Stimulated activated CD8-positive, alpha-beta memory T cell treated with anti-CD3 and anti-CD28 coated beads, Interleukin-12 subunit alpha, Interleukin-12 subunit beta, amount 100 ng/mL, for 4 hours (primary cell): ENCODE results near the gene PIGS.
"Not testable (repeated sequence)": the region's sequence is repeated elsewhere in the genome, so short reads cannot be mapped to it uniquely, and the experiment has no call there.

Source experiments
- DNase-seq: peaks from one replicate; pipeline ENCODE4 v3.0.0-alpha.2; 2020; ENCODE audit warnings: low read depth

PIGS gene

DNA sequence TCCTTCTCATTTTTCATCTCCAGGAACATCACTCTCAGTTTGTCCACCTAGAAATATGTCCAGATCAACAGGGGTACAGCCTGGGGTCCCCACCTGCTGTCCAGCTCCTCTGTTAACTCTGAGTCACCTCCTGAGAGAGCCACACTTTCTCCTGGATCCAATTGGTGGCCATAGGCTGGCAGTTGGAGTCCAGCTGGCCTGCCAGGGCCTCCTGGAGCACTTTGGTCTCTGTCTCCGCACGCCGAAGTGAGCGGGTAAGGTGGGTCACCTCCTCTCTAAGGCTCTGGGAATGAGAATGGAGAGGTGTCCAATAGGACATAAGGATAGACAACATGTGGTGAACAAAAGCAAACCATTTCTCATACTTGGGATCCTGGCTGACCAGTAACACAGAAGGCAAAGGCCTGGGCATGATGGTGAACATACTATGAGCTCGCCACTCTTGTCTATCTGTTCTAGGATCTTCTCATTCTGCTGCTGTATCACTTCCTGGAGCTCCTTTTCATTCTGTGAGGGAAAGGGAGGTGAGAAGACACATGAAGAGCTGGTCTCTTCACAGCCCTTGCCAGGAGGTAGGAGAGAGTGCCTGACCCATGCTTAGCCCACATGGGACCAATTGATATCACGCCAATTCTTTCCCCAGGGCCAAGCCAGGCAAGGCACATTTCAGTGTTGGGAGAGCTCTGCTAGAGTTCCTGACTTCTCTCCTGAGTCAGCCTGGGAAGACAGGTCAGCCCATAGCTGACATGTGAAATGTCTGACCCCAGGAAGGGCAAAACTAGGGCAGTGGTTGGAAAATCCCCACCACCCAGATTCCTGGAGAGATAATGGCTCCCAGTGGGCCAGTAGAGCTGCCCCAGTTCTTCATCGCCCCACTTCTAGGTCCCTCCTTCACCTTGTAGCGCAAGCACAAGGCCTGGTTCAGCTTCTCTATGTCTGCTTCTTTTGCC is 7.2 kb upstream of the PIGS start:
- no peak for DNase-seq

DNA sequence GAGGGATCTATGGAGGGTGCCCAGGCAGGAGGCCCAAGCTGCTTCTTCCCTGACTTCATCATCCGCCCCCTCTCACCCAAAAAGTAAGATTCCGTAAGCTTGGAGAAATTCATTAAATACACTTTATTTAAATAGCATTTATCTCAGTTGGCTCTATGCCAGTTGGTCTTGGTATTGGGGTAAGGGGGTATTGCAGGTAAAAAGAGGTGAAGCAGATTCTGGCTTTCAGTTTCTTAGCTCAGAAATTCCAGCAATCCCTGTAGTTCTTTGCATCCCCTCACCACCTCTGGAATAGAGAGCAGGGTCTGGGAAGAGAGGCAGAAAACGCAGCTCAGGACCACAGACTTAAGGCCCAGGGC is 6.1 kb upstream of the PIGS start:
- DNase-seq: no peak

DNA sequence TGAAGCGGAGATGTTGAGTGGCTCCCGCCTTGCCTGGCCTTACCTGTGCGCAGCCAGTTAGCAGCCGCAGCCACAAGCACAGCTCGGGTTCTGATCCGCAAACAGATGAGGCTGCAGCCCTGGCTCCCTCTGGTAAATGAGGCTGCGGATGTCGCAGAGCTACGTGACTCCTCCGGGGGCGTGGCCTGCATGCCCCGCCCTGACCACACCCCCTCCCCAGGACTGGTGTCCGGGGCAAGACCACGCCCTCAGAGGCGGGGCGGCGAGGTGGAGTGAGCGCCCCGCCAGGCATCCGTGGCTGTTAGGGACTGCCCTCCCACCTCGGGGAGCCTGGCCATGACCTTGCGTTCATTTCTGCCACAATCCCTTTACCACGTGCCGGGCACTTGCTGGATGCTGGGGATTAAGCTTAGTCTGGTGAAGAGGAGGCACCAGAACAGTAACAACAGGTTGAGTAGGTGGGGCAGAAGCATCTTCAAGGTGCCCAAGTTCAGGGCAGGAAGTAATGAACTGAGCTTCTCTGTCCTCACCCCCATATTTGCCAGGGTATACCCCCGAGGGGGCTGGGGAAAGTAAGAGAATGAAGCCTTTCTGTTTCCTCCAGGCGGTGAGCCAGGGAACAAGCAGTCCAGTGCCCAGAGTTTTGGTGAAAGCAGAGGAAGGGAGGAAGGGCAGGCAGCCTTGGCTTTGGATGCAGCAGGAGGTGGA is 5.6 kb upstream of the PIGS start, which contains the start of gene ALDOC:
Gene ALDOC, minus strand, starts transcription at position 138 of the 708 bp plus-strand sequence. CDS start 1,363 bp downstream, outside the sequence.
- DNase-seq: peak; percentile 96

DNA sequence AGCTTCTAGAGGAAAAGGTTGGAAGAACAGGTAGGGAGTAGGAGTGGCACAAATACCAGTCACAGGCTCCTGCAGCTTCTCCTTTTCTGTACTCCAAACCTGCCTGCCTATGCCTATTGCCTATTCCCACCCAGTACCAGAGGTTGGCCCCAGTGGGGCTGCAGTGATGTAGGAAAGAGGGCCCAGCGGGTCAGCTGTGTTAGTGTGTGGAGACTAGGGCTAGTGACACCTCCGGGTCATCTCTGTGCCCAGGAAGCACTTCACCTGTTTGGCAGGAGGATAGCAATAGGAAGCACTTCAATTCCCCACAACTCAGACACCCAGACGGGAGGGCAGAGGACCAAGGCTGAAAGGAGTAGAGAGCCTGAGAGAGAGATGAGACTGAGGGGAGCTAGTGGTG is 4.7 kb upstream of the PIGS start:
- DNase-seq: not testable (repeated sequence)

DNA sequence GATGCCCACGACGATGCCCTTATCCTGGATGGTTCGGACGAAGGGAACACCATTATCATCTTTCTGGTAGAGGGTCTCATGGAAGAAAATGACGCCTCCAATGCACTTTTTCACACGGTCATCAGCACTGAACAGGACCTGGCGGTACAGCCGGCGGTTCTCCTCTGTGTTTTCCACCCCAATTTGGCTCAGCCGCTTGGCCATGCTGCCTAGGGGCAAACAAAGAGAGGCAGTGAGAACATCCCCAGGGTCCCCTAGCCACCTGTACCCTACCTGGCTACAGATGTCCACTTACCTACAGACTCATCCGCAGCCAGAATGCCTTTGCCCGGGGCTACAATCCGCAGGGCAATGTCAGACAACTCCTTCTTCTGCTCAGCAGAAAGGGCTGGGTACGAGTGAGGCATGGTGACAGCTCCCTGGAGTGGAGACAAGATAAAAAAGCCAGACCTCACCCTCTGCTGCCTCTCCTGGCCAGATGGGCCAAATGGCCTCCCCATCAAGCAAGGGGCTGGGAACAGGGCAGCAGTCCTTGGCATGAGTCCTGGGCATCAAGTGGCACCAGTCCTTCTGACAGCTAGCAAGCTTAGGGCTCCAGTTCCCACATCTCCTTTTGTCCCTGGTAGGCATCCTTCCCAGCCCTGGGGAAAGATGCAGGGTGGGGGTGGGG is 3.9 kb upstream of the PIGS start:
- no peak for DNase-seq

DNA sequence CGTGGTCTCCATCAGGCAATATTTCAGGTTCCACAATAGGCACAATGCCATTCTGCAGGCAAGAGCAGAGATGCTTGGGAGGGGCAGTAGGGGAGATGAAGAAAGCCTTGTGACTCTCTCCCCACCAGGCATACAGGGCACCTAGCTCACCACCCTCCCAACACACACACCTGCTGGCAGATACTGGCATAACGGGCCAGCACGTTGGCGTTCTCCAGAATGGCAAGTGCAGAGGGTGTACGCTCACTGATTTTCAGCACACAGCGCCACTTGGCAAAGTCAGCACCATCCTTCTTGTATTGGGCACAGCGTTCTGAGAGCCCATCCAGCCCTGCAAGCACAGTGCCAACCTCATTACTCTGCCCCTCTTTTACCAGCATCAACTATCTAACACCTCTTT is 3.2 kb upstream of the PIGS start:
- DNase-seq: no peak

DNA sequence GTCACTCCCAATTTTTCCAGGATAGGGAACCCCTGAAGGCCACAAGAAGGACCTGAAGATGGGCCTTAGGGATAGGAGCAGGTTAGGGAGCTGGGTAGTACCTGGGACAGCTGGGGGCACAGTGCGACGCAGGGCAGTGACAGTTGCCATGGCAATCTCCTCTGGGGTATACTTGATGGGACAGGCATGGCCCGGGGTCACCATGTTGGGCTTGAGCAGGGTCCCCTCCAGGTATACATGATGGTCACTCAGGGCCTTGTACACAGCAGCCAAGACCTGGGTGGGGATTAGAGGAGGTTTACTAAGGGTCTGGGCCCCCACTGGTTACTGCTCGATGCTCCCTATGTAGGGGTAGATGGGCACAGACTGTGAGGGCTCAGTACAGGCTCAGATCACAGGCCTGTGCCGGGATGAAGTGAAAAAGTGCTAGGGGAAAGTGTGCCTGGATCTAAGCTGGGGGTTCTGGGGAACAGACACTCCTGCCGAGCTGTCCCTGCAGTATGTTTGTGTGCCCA is 2.7 kb upstream of the PIGS start:
- DNase-seq: no peak

DNA sequence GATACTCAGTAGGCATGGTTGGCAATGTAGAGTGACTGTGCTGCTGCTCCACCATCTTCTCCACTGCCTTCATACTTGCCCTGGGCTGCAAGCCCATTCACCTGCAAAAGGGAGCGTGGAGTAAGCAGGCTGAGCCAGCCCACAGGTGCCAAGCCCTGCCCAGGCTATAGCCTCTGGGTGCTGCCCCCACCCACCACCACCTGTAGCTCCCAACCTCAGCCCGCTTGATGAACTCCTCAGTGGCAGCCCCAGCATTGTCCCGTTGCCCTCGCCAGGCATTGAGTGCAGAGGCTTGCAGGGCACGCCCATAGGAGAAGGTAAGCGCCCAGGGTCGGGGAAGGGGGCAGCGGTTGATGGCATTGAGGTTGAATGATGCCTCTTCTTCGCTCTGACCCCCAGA is 2.2 kb upstream of the PIGS start:
- DNase-seq: no peak

DNA sequence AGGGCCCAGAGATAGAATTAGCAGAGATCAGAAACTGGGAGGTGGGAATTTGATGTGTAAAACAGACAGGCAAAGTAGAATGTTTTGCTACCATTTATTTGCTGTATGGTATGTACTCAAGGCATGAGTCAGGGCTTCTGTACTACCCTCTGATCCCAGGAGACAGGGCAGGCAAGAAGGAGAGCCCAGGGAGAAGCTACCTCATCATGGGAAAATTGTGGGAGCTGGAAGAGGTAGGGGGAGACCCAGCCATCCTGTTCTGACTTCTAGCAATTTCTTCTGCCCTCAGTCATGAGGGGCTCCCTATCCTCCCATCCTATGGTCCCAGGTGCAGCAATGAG is 1.7 kb upstream of the PIGS start:
- DNase-seq: no peak

DNA sequence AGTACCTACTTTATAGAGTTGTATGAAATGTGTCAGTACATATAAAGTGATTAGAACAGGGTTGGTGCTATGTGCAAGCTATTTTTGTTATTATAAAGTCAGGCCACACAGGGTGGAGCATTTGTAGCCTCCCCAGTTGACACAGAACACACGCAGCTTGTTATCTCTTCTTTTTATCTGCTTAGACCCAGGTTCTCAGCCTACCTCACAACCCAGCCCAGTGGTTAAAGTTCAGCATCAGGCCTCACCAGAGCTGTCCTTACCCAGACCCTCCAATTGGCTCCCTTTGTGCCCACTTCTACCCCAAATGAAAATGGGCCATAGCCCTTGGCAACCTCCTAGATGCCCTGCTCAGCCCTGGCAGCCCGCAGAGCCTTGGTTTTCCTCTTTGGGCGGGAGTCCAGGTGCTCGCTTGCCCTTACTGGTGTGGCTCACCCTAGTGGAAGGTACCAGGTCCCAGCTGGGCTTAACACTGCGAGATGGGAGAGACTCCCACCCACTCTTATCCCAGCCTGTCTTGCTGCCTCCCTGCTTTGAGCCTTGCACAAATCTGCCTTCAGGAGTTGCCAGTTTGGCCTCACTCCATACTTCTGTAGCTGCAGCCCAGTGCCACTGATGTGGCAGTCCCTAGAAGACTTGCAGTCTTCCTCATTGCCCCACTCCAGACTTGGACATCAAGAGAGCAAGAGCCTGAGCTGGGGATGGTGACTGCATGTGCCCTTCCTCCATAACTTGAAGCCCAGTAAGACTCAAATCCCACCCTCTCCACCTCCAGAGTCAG is 1.1 kb upstream of the PIGS start:
- no peak for DNase-seq

DNA sequence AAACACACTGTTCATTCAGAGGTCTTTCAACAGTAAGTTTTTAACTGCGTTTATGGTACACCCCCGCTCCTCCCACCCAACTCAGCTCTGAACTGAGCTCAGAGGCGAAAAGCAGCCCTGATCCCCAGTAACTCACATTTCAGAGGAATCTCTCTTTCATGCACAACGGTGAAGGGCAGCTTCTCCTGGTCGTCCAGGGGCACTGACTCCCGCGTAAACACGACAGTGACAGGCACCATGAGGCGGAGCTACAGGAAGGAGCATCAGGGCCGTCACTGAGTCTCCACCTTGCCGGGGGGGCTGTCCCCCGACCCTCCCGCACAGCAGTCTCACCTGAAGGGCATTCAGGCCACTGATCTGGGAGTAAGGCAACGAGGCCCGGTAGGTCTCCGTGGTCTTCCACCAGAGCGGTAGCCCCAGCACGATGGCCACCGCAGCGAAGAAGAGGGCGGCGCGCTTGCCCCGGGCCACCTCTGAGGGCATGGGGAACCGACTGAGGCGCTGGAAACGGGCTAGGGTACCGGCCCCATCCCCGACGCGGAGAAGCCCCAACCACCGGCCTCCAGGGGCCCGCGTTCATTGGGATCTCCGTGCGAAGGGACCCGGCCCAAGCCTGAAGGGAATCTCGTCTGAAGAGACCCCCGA is 486 bp downstream of the PIGS start:
- peak; percentile 22 for DNase-seq

DNA sequence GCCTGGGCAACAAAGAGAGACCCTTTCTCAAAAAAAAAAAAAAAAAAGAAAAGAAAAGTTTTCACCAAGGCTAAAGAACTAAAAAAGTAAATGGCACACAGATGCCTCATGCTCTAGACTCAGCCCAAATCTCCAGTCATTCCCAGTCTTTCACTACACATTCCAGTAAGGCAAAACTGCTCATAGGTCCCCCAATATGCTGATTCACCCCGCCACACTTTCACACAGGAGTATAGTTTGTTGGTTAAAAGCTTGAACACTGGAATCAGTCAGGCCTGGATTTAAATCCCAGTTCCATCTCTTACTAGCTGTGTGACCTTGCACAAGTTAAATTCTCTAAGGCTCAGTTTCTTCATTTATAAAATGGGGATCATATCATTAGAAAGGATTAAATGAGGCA is 1.9 kb downstream of the PIGS start:
- no peak for DNase-seq

DNA sequence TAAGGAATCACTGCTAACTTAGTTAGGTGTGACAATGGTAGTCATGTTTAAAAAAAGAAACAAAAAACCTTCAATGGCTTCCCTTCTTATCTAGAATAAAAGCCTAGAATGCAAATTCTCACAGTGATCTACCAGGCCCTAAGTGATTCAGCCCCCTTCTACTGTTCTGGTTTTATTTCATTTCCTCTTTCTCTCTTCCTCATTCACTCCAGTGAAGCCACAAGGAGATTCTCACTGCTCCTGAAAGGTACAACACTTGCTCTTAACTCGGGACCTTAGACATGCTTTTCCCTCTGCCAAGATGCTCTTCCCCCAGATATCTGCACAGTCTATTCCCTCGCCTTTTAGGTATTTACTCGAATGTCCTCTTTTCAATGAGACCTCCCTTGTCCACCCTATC is 3.7 kb downstream of the PIGS start:
- no peak for DNase-seq

DNA sequence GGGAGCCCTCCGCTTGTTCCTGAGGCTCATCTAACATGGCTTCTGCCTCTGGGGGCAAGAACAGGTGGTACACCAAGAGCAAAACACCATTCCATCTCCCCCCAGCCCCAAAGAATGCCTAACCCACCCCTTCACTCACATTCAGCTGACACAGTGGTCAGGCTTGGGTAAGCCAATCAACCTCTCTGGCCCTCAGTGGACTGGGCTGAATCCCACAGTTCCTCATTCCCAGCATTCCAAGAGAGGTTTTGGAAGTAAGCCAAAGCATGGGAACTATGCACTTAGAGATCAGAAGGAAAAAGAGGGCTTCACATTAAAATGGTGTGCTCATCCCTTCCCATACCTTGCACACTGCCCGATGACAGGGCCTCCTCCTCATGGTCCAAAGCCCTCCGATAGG is 7.8 kb downstream of the PIGS start:
- no peak for DNase-seq

DNA sequence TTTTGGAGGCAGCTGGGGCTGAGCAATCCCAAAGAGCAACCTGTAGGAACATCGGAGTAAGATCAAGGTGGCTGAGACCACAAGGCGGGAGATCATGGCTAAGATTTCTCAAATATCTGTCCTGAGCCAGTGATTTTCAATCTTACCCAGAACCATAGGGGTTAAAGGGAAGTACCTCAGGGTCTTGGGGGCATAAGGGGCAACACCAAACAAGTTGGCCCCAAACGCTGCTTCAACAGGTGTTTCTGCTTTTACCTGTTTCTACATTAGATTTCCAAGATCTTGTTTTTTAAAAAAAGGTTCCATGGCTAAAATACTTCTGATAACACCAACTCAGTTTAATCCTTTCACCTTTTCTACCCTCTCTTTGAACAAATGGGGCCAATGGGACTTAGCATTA is 16.3 kb downstream of the PIGS start:
- no peak for DNase-seq

DNA sequence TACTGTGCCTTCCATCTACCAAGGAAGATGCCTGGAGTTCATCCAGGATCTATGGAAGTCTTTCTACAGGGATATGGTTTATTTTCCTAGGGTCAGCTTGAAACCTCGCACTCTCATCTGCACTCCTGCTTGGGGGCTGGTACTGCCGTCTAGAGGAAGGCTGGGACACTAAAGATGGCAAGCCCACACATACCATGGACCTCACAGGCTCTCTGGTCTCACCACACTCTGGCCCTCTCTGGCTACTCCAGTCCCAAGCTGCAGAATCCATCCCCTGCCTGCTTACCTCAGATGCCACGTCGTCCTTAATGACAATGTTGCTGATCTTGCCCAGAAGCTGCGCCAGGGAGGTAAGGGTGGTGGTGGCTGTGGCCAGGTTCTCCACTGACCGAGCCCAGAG is 16.8 kb downstream of the PIGS start:
- no peak for DNase-seq

DNA sequence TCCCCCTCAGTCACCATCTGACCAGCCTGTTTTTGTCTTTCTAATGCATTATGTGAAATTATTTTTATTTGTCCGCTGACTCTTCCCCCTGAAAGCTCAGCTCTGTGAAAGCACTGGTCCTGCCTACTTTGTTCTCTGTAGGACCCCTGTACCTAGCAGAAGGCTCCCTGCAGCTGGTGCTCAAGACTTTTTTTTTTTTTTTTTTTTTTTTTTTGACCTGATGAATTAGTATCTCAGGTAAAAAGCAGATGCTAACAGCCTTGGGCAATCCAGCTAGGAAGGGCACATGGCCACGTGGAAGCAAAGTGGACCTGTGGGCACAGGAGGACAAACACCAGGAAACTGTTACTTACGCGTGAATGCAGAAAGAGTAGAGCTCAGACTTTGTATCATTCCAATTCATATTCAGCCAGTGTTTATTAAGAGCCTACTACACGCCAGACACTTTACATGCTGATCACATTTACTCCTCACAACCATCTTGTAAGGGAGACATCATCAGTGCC is 18.3 kb downstream of the PIGS start:
- no peak for DNase-seq

DNA sequence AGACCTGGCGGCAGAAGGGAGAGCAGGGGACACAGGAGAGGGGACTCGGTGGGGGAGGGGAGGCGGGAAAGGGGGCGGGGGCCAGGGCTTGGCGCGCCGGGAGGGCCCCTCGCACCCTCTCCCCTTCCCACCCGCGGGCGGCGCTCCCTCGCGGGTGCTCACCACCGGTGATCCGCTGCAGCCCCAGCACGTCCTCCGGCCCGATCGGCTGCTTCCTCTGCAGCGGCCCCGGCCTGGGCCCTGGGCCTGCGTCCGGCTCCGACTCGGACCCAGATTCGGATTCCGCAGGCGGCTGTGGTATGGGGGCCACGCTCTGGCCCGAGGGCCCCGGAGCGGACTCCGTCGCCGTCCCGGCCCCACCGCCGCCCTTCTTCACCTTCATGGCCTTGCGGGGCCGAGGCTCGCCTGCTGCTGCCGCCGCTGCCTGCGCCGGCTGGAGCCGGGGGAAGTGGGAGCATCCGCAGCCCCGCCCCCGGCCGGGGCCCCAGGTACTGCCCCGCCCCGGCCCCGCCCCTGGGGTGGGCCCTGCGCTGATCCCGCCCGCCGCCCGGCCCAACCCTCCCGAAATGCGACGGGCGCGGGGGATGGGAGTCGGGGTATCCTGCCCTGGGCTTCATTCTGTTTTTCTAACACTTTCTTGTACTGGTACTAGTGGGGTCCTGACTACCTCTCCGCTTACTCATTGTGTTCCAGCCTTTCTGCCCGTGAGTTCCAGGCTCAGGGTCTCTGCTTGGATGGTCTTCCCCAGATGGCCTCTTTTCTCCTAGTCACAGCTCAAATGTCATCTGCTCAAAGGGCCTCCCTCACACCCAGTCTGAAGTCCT is 18.9 kb downstream of the PIGS start, which contains the start of gene UNC119:
Gene UNC119, minus strand, starts transcription at position 449 of the 824 bp plus-strand sequence. Its CDS starts 67 bp downstream, at position 382.
- peak; percentile 67 for DNase-seq

DNA sequence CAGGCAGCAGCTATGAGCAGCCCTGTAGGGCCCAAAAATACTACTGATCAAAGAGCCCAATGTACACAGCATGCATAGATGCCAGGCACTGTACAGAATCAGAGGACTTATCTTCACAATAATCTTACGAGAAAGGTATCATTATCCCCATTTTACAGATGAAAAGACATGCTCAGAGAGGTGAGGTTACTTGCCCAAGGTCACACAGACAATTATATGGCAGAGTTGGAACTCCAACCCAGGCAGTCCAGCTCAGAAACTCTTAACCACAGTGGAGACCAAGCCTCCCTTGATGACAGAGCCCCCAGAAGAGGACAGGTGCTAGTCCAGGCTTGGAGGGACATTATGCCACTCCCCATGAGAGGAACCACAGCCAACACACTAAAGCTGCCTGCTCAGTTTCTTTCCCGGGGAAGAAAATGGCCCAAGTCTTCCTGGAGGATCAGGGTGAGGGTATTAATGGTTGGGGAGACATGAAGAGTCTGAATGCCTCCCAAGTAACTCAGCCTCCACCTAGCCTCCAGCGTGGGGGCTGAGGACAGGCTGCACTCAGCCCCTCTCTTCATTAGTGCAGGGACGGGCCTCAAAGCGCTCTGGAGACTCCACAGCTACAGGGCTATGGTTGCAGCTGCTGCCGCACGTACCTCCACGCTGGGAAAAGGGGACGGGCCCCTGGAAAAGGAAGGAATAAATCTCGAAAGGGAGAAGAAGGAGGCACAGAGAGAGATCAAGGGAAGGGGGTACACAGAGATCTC is 19.7 kb downstream of the PIGS start:
- DNase-seq: no peak
